GM12873 (cell line): ENCODE data around the gene ALG14.

ENCODE experiments used
- CTCF ChIP-seq: IDR thresholded peaks from 2 replicates; pipeline ENCODE4 v1.5.1; 2012; ENCODE audit warnings: low read depth, mild to moderate bottlenecking, moderate library complexity, low read length, control low read depth; ENCODE audit not compliant: insufficient read depth; ENCODE audit errors: missing control alignments

ALG14 gene

GRCh38 chr1:95072532-95073419 is at the start of gene ALG14:
Gene ALG14 (minus strand): TSS chr1:95072951. CDS start chr1:95072898, 53 bp downstream.
- TF ChIP-seq CTCF = no peak

- TF ChIP-seq CTCF = no peak
Observed at GRCh38 chr1:95122151-95122697, 49.5 kb upstream of the ALG14 start.

- TF ChIP-seq CTCF = no peak
Observed at GRCh38 chr1:95119273-95119672, 46.5 kb upstream of the ALG14 start.

- no peak for TF ChIP-seq CTCF
Observed at GRCh38 chr1:95118710-95119109, 46.0 kb upstream of the ALG14 start.

GRCh38 chr1:95118067-95118499 is 45.3 kb upstream of the ALG14 start:
- TF ChIP-seq CTCF = no peak

GRCh38 chr1:95117207-95118066 is 44.7 kb upstream of the ALG14 start, which contains the start of gene TLCD4:
Gene TLCD4 (plus strand): TSS chr1:95117355. CDS start chr1:95143902, 26,547 bp downstream.
- TF ChIP-seq CTCF = no peak
